GM18870 (cell line): ENCODE results near the gene KAZN.
"Not testable (repeated sequence)": the region's sequence is repeated elsewhere in the genome, so short reads cannot be mapped to it uniquely, and the experiment has no call there.

ENCODE experiments used
- ATAC-seq: cut with Tn5 transposase; IDR thresholded peaks from one replicate; pipeline ENCODE4 v1.9.1; 2021; ENCODE audit warnings: moderate library complexity; ENCODE audit not compliant: unreplicated experiment

The KAZN gene

GRCh38 chr1:14598498-14599182 lies at the start of gene KAZN:
Gene KAZN (plus strand): TSS chr1:14598685.
- no peak for ATAC-seq

GRCh38 chr1:14549897-14550620 lies 48.4 kb upstream of the KAZN start:
- no peak for ATAC-seq

GRCh38 chr1:14551386-14551785 lies 47.1 kb upstream of the KAZN start:
- ATAC-seq = no peak

- no peak for ATAC-seq
Observed at GRCh38 chr1:14552246-14552965, 46.1 kb upstream of the KAZN start.

GRCh38 chr1:14553711-14554110 lies 44.8 kb upstream of the KAZN start:
- no peak for ATAC-seq

- no peak for ATAC-seq
Observed at GRCh38 chr1:14555091-14555490, 43.4 kb upstream of the KAZN start.

GRCh38 chr1:14561014-14561693 lies 37.3 kb upstream of the KAZN start:
- ATAC-seq = no peak

- no peak for ATAC-seq
Observed at GRCh38 chr1:14565090-14565489, 33.4 kb upstream of the KAZN start.

- no peak for ATAC-seq
Observed at GRCh38 chr1:14567056-14567455, 31.4 kb upstream of the KAZN start.

- ATAC-seq = no peak
Observed at GRCh38 chr1:14567903-14568302, 30.6 kb upstream of the KAZN start.

- ATAC-seq = no peak
Observed at GRCh38 chr1:14568716-14569355, 29.6 kb upstream of the KAZN start.

- ATAC-seq = no peak
Observed at GRCh38 chr1:14570514-14570913, 28.0 kb upstream of the KAZN start.

- ATAC-seq = no peak
Observed at GRCh38 chr1:14571810-14572767, 26.4 kb upstream of the KAZN start.

GRCh38 chr1:14572861-14573260 lies 25.6 kb upstream of the KAZN start:
- no peak for ATAC-seq

GRCh38 chr1:14576155-14576554 lies 22.3 kb upstream of the KAZN start:
- ATAC-seq = no peak

- ATAC-seq = no peak
Observed at GRCh38 chr1:14577261-14577660, 21.2 kb upstream of the KAZN start.

GRCh38 chr1:14578156-14578555 lies 20.3 kb upstream of the KAZN start:
- ATAC-seq = no peak

GRCh38 chr1:14580295-14580694 lies 18.2 kb upstream of the KAZN start:
- not testable (repeated sequence) for ATAC-seq

GRCh38 chr1:14580986-14581385 lies 17.5 kb upstream of the KAZN start:
- ATAC-seq = no peak

GRCh38 chr1:14583788-14584187 lies 14.7 kb upstream of the KAZN start:
- no peak for ATAC-seq
